OCI-LY1 (cell line): ENCODE measurements around the gene GLI3.

ENCODE experiments used
- CTCF ChIP-seq: fragments of 200-600 bp; sonication (generic), shearing (Covaris generic); IDR thresholded peaks from 2 replicates; pipeline ENCODE4 v1.5.1; 2017; ENCODE audit warnings: mild to moderate bottlenecking, antibody characterized with exemption, low read length, moderate library complexity, mixed read lengths
- EZH2 ChIP-seq: fragments of 200-600 bp; sonication (generic), shearing (Covaris generic); IDR thresholded peaks from 2 replicates; pipeline ENCODE4 v1.8.0; 2017; ENCODE audit warnings: borderline replicate concordance, mixed run types, mild to moderate bottlenecking, antibody characterized with exemption, low read length, moderate library complexity, mixed read lengths

GRCh38 chr7:42017349-42017986, 219.5 kb downstream of the GLI3 start:
- TF ChIP-seq CTCF (no peak), EZH2 (no peak)
